Measurements from ENCODE around the gene TAS2R42.
A peak's percentile ranks its signal among the peaks of the same experiment; 100 is the strongest.

Gene TAS2R42, protein sequence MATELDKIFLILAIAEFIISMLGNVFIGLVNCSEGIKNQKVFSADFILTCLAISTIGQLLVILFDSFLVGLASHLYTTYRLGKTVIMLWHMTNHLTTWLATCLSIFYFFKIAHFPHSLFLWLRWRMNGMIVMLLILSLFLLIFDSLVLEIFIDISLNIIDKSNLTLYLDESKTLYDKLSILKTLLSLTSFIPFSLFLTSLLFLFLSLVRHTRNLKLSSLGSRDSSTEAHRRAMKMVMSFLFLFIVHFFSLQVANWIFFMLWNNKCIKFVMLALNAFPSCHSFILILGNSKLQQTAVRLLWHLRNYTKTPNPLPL

DNA sequence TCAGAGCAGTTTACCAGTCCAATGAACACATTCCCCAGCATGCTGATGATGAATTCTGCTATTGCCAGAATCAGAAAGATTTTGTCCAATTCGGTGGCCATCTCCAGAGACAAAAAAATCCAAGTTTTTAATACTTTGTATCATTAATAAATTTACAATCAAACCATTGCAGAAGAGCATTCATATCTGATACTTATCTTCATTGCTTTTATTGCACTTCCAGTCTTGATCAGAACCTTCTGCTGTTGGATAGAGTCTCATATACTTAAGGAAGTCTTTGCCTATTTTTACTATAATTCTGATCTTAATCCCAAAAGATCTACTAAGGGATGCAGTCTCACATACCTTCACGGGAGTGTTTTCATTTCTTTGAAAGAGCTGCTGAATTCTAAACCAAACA is at the start of gene TAS2R42:
TAS2R42 (minus strand) TSS at position 101 of the 400 bp plus-strand sequence; CDS start at position 101, 0 bp downstream.
- Mint-ChIP-seq H3K36me3 (ENCODE audit: low read depth) (peaks cover 3% of the 10 kb centered on the region), H3K4me3 (no peak within 1 kb of the TSS), H3K4me1 (ENCODE audit: low read depth) (peaks cover 3% of the 10 kb centered on the region), H3K9me3 (no peaks in the 10 kb centered on the region), H3K27ac (no peak within 1 kb of the TSS), H3K27me3 (ENCODE audit: low read depth) (peaks cover 24% of the 10 kb centered on the region)

DNA sequence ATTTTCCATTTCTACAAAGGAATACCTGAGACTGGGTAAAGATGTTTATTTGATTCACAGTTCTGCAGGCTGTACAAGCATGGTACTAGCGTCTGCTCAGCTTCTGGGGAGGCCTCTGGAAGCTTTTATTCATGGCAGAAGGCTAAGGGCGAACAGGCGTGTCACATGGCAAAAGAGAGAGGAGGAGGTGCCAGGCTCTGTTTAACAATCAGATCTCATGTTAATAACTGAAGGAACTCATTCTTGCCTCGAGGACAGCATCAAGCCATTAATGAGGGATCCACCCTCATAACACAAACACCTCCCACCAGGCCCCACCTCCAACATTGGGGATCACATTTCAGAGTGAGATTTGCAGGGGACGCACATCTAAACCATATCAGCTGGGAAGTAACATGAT is 46.8 kb upstream of the TAS2R42 start:
- Mint-ChIP-seq H3K4me1 (ENCODE audit: low read depth) (no peaks in the 10 kb centered on the region), H3K36me3 (ENCODE audit: low read depth) (no peaks in the 10 kb centered on the region), H3K4me3 (no peak overlapping the region), H3K27ac (no peak overlapping the region), H3K9me3 (no peaks in the 10 kb centered on the region), H3K27me3 (ENCODE audit: low read depth) (peaks cover 5% of the 10 kb centered on the region)

DNA sequence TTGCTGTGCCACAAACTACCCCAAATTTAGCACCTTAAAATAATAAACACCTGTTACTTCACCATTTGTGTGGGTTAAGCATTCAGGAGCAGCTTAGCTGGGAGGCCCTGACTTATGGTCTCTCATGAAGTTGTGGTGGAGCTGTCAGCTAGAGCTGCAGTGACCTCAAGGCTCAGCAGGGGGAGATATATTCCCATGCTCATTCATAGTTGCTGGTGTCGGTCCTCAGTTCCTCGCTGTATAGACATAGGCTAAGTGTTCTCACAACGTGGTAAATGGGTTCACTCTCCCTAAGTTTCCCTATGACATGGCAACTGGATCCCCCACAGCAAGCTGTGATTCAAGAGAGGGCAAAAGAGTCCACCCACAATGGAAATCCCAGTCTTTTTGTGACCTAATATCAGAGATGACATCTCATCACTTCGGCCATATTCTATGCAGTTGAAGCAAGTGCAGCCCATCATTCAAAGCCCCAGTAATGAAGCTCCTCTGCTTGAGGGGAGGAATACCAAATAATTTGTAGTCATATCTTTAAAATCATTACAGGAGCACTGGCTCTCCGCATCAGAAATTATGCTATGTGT is 41.7 kb upstream of the TAS2R42 start:
- Mint-ChIP-seq H3K4me1 (ENCODE audit: low read depth) (no peaks in the 10 kb centered on the region), H3K9me3 (no peaks in the 10 kb centered on the region), H3K27ac (no peak overlapping the region), H3K27me3 (ENCODE audit: low read depth) (peaks cover 10% of the 10 kb centered on the region), H3K4me3 (no peak overlapping the region), H3K36me3 (ENCODE audit: low read depth) (no peaks in the 10 kb centered on the region)

DNA sequence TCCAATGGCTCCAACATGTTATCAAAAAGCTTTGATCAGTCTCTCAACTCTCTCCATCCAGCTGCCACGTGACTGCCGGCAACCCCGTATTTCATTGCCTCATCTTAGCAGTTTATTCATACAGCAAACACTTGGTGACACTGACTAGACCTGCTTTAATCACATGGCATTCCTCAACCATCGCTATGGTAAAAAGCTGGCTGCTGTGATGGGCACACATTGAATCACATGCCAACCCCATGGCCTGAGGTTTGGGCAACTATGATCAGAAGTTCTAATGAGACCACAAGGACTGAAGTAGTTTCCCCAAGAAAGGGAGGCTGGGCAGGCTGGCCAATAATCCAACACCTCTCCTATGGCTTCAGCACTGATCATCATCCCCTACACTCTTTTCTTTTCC is 40.6 kb upstream of the TAS2R42 start:
- Mint-ChIP-seq H3K4me1 (ENCODE audit: low read depth) (no peaks in the 10 kb centered on the region), H3K36me3 (ENCODE audit: low read depth) (no peaks in the 10 kb centered on the region), H3K27me3 (ENCODE audit: low read depth) (peaks cover 10% of the 10 kb centered on the region), H3K9me3 (no peaks in the 10 kb centered on the region), H3K4me3 (no peak overlapping the region), H3K27ac (no peak overlapping the region)

DNA sequence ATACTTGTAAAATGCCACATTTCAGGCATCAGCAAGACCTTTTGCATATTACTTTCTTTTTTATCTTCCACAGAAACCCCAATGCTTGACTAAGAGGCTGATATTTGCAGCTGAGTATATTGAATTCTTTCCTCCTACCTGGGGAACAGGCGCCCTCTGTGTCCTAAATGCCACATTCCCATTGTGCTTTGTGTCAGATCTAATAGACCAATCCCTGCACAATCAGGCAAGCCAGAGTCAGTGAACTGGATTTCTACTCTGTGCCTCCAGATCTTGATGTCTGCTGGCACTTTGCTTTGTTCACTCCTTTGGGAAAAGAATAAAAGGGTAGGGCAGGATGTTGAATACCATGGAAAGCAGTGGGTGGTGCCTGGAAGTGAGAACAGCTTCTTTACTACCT is 22.4 kb upstream of the TAS2R42 start:
- Mint-ChIP-seq H3K4me3 (no peak overlapping the region), H3K36me3 (ENCODE audit: low read depth) (no peaks in the 10 kb centered on the region), H3K9me3 (no peaks in the 10 kb centered on the region), H3K27ac (no peak overlapping the region), H3K27me3 (ENCODE audit: low read depth) (no peaks in the 10 kb centered on the region), H3K4me1 (ENCODE audit: low read depth) (no peaks in the 10 kb centered on the region)

DNA sequence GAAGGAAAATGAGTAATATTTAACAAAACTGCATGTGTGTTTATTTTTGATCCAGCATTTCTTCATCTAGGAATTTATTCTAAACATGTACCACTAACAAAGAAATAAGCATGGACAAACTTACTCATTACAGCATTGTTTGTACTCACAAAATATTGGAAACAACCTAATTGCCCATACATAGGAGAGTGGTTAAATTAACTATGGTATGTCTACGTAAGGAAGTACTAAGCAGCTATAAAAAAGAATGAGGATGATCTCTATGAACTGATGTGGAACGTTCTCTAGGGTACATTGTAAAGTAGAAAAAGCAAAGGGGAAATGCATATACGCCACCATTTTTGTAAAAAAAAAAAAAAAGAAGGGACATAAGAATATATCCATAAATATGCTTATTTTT is 17.4 kb upstream of the TAS2R42 start:
- H3K36me3 Mint-ChIP-seq (ENCODE audit: low read depth): no peaks in the 10 kb centered on the region
- H3K27ac Mint-ChIP-seq: no peak overlapping the region
- H3K4me1 Mint-ChIP-seq (ENCODE audit: low read depth): no peaks in the 10 kb centered on the region
- H3K27me3 Mint-ChIP-seq (ENCODE audit: low read depth): peaks cover 7% of the 10 kb centered on the region
- no peak overlapping the region for H3K4me3 Mint-ChIP-seq
- no peaks in the 10 kb centered on the region for H3K9me3 Mint-ChIP-seq

DNA sequence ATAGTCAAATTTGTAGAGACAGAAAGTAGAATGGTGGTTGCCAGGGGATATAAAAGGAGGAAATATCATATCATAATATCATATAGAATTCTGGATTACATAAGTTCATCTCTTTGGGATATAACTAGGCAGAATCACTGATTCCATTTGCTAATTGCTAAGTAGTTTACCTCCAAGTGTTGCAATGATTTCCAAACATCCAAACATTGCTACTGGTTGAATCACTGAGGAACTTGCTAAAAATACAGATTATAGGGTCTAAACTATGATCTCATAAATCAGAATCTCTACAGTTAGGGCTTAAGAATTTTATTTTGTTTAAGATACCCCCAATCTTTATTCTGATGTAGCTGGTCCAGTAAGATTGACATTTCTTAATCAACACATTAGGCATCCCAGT is 16.1 kb upstream of the TAS2R42 start:
- Mint-ChIP-seq H3K27me3 (ENCODE audit: low read depth) (peaks cover 7% of the 10 kb centered on the region), H3K4me1 (ENCODE audit: low read depth) (no peaks in the 10 kb centered on the region), H3K36me3 (ENCODE audit: low read depth) (no peaks in the 10 kb centered on the region), H3K9me3 (no peaks in the 10 kb centered on the region), H3K27ac (no peak overlapping the region), H3K4me3 (no peak overlapping the region)

DNA sequence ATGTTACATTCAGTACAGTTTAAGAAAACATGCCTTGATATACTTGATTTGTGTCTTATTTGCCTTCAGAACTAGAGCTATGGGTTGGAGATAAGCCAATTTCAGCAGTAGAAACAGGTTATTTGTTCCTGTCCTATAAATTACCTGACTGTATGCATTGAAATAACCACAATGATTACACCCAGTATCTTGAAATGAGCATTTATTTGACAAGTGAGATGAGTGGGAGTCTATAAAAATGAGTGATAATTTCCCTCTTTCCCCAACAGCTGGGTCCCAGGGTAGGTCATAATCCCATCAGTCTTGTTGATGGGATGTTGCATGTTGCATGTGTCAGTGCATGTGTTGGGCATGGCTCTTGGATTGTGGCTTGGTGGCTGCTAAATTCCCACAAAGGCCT is 3.7 kb downstream of the TAS2R42 start:
- Mint-ChIP-seq H3K27ac (no peak overlapping the region), H3K4me3 (no peak overlapping the region), H3K27me3 (ENCODE audit: low read depth) (peaks cover 12% of the 10 kb centered on the region), H3K4me1 (ENCODE audit: low read depth) (peaks cover 3% of the 10 kb centered on the region), H3K9me3 (no peaks in the 10 kb centered on the region), H3K36me3 (ENCODE audit: low read depth) (no peaks in the 10 kb centered on the region)

DNA sequence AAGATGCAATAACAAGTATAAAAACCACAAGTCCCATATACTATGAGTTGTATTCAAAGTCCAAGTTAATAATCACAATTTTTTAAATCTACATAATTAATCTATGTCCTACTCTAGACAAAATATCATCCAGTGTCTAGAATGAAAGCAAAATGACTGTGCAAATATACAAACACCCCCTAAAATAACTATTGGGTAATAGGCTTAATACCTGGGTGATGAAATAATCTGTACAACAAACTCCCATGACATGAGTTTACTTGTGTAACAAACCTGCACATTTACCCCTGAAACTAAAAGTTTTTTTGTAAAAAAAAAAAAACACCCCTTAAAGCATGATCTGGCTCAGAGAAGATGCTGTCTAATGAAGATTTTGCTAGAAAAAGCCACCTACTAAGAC is 4.2 kb downstream of the TAS2R42 start:
- Mint-ChIP-seq H3K27me3 (ENCODE audit: low read depth) (peaks cover 12% of the 10 kb centered on the region), H3K27ac (no peak overlapping the region), H3K36me3 (ENCODE audit: low read depth) (peaks cover 3% of the 10 kb centered on the region), H3K4me3 (no peak overlapping the region), H3K4me1 (ENCODE audit: low read depth) (peaks cover 3% of the 10 kb centered on the region), H3K9me3 (no peaks in the 10 kb centered on the region)

DNA sequence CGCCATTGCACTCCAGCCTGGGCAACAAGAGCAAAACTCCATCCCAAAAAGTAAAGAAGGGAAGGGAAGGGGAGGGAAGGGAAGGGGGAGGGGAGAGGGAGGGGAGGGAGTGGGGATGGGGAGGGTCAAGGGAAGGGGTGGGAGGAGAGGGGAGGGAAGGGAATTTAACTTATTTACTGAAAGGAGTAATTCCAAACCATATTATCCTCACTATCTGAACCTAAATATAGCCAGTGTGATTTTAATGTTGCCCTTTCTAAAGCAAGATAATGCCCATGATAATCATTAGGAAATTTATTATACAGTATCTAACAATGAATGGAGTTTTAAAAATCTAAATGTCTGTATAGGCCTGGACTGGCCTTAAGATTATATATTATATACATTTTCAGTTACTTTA is 8.5 kb downstream of the TAS2R42 start:
- peaks cover 10% of the 10 kb centered on the region for H3K4me1 Mint-ChIP-seq (ENCODE audit: low read depth)
- H3K27ac Mint-ChIP-seq: no peak overlapping the region
- H3K9me3 Mint-ChIP-seq: no peaks in the 10 kb centered on the region
- H3K4me3 Mint-ChIP-seq: no peak overlapping the region
- peaks cover 20% of the 10 kb centered on the region for H3K36me3 Mint-ChIP-seq (ENCODE audit: low read depth)
- peaks cover 4% of the 10 kb centered on the region for H3K27me3 Mint-ChIP-seq (ENCODE audit: low read depth)

DNA sequence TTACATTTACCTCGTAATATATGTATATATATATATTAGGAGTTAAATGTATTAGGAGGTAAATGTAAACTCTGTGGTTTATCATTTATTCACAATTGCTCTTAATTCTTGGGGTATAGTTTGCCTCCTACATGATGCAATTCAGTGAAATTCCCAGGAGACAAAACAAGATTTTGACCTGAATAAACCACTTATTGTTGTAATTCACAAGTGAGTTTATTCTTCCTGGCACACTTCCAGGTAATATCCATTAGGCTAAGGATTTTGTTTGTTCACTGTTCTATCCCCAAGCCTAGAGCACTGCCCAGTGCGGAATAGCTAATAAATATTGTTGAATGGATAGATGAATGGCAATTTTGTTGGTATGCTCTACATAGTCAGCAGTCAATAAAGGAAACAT is 12.7 kb downstream of the TAS2R42 start:
- no peak overlapping the region for H3K4me3 Mint-ChIP-seq
- peaks cover 34% of the 10 kb centered on the region for H3K36me3 Mint-ChIP-seq (ENCODE audit: low read depth)
- H3K27ac Mint-ChIP-seq: no peak overlapping the region

DNA sequence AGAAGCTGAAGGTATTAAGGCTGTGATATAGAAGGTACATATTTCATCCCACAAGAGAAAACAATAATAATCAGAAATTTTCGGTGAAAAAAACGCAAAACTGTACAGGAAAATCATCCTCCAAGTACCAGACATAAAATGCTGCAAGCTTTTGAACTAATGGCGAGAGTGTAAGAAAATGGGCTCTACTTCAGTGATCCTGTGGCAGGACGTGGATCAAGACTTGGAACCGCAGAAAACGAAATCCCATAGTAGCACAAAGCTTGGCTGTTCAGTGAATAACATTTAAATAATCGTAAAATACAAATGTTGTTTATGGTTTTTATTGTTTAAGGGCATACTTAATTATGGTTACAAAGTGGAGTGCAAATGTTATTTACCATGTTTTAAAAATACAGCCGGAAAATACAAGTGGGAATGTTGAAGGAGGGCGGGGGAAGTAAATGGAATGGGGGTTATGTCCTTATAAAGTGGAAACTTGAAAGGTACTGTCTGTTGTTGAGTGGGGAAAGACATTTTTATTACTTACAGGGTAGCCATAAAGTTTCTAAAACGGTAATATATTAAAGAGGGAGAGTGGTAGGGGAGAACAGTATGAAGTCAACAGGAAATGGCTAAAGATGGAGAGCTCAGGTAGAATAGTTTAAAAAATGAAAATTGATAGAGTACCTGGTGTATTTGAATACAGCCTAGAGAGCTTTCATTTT is 14.6 kb downstream of the TAS2R42 start:
- H3K36me3 Mint-ChIP-seq (ENCODE audit: low read depth): peaks cover 35% of the 10 kb centered on the region
- H3K4me3 Mint-ChIP-seq: peak overlapping the region; percentile 98

More for the DNA sequence above, 12.7 kb downstream of the TAS2R42 start:
- peaks cover 26% of the 10 kb centered on the region for H3K4me1 Mint-ChIP-seq (ENCODE audit: low read depth)
- H3K9me3 Mint-ChIP-seq: no peaks in the 10 kb centered on the region
- no peaks in the 10 kb centered on the region for H3K27me3 Mint-ChIP-seq (ENCODE audit: low read depth)

DNA sequence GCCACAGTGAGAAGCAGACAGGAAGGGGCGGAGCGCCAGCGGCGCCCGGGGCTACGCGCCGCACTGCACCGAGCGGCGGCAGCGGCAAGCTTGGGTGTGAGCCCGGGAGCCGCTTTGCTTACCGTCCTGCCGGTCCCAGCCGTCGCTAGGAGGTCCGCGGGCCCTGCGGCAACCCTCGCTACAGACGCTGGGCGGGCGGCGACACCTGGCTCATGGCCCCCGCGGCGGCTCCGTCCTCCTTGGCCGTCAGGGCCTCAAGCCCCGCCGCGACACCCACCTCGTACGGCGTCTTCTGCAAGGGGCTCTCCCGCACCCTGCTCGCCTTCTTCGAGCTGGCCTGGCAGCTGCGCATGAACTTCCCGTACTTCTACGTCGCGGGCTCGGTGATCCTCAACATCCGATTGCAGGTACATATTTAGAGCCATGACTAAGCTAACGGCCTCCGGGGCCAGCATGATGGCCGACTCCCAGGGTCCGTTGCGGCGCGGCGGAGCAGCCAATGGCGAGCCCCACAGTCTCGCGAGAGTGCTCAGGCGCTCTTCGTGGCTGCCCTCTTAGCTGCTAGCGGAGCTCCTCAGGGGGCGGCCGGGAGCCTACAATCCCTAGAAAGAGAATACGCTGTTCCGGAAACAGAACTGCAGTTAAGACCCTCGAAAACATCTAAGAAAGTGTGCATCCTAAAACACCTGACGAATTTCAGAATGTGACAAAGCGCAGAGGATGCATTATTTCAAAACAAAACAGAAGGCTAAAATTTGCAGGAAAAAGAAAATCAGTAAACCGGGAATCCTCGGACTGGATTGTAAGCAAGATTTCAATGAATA is 15.4 kb downstream of the TAS2R42 start, which contains the start of gene SMIM10L1:
SMIM10L1 (plus strand) TSS at position 50 of the 824 bp plus-strand sequence; CDS start at position 213, 163 bp downstream.
- Mint-ChIP-seq H3K27me3 (ENCODE audit: low read depth) (no peaks in the 10 kb centered on the region), H3K4me3 (peak within 1 kb of the TSS; percentile 98), H3K36me3 (ENCODE audit: low read depth) (peaks cover 38% of the 10 kb centered on the region), H3K4me1 (ENCODE audit: low read depth) (peaks cover 39% of the 10 kb centered on the region), H3K27ac (peak within 1 kb of the TSS; percentile 98), H3K9me3 (no peaks in the 10 kb centered on the region)

More for the DNA sequence above, 14.6 kb downstream of the TAS2R42 start:
- peak overlapping the region; percentile 98 for H3K27ac Mint-ChIP-seq
- H3K9me3 Mint-ChIP-seq: no peaks in the 10 kb centered on the region
- peaks cover 35% of the 10 kb centered on the region for H3K4me1 Mint-ChIP-seq (ENCODE audit: low read depth)
- H3K27me3 Mint-ChIP-seq (ENCODE audit: low read depth): no peaks in the 10 kb centered on the region

DNA sequence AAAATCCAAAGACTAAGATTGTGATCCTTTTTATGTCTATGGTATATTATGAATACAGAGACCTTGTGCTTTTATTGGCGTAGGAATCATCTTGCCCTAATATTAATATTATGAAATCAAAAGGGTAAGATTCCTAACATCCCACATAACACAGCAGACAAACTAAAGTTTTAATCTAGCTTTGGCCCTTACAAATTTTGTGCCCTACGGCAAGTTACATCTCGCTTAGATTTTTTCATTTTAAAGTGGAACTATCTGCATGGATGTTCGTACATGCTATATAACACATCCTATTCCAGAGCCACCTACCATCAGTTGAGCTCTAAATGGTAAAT is 16.0 kb downstream of the TAS2R42 start:
- peaks cover 38% of the 10 kb centered on the region for H3K36me3 Mint-ChIP-seq (ENCODE audit: low read depth)
- no peaks in the 10 kb centered on the region for H3K9me3 Mint-ChIP-seq
- H3K4me3 Mint-ChIP-seq: peak overlapping the region; percentile 98

More for the DNA sequence above, 16.0 kb downstream of the TAS2R42 start:
- Mint-ChIP-seq H3K27me3 (ENCODE audit: low read depth) (no peaks in the 10 kb centered on the region), H3K4me1 (ENCODE audit: low read depth) (peaks cover 42% of the 10 kb centered on the region), H3K27ac (peak overlapping the region; percentile 98)
